Measurements from ENCODE around the gene ABHD17A. TPM values are rescaled to one million over a fixed set of nuclear protein-coding genes. Genes with fewer than 3 reads are reported as not detected.

ABHD17A gene
- total RNA-seq, 1 experiment from 2014 or later, result 39.5 TPM

DNA sequence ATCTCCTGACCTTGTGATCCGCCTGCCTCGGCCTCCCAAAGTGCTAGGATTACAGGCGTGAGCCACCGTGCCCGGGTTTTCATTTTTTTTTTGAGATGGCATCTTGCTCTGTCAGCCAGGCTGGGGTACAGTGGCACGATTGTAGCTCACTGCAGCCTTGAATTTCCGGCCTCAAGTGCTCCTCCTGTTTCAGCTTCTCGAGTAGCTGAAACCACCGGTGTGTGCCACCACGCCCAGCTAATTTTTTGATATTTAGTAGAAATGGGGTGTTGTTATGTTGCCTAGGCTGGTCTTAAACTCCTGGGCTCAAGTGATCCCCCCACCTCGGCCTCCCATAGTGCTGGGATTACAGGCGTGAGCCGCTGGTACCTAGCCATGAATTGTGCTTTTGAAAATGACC is 25.8 kb upstream of the ABHD17A start:
- BruUV-seq (replicated peaks), result no TSS peak
- Mint-ChIP-seq H3K27me3 (ENCODE audit: insufficient read depth, unreplicated experiment) (no peaks in the 10 kb centered on the region), H3K9me3 (ENCODE audit: unreplicated experiment) (no peaks in the 10 kb centered on the region), H3K4me3 (ENCODE audit: unreplicated experiment) (no peak overlapping the region), H3K36me3 (ENCODE audit: insufficient read depth, unreplicated experiment) (peaks cover 12% of the 10 kb centered on the region), H3K4me1 (ENCODE audit: insufficient read depth, unreplicated experiment) (peaks cover 6% of the 10 kb centered on the region), H3K27ac (ENCODE audit: low read depth, unreplicated experiment) (no peak overlapping the region)
- no peak for DNase-seq (ENCODE audit: unreplicated experiment)
- TF ChIP-seq, protein P1, sequence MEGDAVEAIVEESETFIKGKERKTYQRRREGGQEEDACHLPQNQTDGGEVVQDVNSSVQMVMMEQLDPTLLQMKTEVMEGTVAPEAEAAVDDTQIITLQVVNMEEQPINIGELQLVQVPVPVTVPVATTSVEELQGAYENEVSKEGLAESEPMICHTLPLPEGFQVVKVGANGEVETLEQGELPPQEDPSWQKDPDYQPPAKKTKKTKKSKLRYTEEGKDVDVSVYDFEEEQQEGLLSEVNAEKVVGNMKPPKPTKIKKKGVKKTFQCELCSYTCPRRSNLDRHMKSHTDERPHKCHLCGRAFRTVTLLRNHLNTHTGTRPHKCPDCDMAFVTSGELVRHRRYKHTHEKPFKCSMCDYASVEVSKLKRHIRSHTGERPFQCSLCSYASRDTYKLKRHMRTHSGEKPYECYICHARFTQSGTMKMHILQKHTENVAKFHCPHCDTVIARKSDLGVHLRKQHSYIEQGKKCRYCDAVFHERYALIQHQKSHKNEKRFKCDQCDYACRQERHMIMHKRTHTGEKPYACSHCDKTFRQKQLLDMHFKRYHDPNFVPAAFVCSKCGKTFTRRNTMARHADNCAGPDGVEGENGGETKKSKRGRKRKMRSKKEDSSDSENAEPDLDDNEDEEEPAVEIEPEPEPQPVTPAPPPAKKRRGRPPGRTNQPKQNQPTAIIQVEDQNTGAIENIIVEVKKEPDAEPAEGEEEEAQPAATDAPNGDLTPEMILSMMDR (IDR thresholded peaks at IDR 0.05; ENCODE audit: unreplicated experiment), result no peak
- intact Hi-C loops (cut with micrococcal nuclease), result no loop called here
- POLR2A ChIA-PET, result interaction anchor here (0.6 kb wide), 1 partner anchor 1039 kb away, joined by 3 read pairs; no protein-coding TSS in a partner anchor
- CTCF ChIA-PET, result interaction anchor here (0.6 to 1.0 kb wide), 2 partner anchors 19 to 311 kb away, joined by 3 read pairs; no protein-coding TSS in a partner anchor

DNA sequence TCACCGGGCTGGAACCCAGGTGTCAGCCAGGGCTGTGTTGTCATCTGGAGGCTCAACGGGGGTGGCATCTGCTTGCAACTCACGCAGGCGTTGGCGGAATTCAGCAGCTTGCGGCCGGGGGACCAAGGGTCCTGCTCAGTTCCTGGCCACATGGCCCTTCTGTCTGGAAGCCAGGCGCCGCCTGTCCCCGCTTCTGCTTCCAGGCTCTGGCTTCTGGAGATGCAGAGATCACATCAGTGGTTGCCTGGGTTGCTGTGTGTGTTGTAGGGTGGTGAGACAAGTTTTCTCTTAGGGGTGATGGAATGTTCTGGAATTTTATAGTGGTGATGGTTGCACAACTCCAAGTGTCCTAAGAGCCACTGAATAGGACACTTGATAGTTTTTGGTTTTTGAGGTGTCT is 24.9 kb upstream of the ABHD17A start:
- Mint-ChIP-seq H3K9me3 (ENCODE audit: unreplicated experiment) (no peaks in the 10 kb centered on the region), H3K27me3 (ENCODE audit: insufficient read depth, unreplicated experiment) (no peaks in the 10 kb centered on the region), H3K4me3 (ENCODE audit: unreplicated experiment) (no peak overlapping the region), H3K27ac (ENCODE audit: low read depth, unreplicated experiment) (no peak overlapping the region), H3K36me3 (ENCODE audit: insufficient read depth, unreplicated experiment) (peaks cover 6% of the 10 kb centered on the region), H3K4me1 (ENCODE audit: insufficient read depth, unreplicated experiment) (peaks cover 6% of the 10 kb centered on the region)
- no TSS peak for BruUV-seq (replicated peaks)
- ChIA-PET POLR2A (interaction anchor here (0.5 kb wide), 1 partner anchor 25 kb away, joined by 3 read pairs; no protein-coding TSS in a partner anchor), CTCF (interaction anchor here (0.6 kb wide), 1 partner anchor 1451 kb away, joined by 3 read pairs; no protein-coding TSS in a partner anchor)
- TF ChIP-seq, protein P1 (IDR thresholded peaks at IDR 0.05; ENCODE audit: unreplicated experiment), result no peak
- DNase-seq (ENCODE audit: unreplicated experiment), result no peak
- intact Hi-C loops (cut with micrococcal nuclease), result no loop called here

DNA sequence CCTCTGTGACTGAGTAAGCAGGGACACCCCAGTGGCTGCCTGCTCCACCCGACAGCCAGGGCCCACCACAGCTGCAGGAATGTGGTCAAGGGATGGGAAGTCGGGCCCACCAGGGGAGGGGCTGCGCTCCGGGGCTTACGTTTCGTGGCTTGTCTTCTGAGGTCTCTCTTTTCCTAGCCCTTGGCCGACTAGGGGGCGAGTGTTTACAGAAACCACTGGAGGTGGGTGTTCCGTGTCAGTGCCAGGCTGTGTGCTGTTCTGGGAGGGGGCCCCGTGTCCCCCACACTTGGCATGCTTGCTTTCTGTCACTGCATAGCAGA is 24.4 kb upstream of the ABHD17A start:
- Mint-ChIP-seq H3K9me3 (ENCODE audit: unreplicated experiment) (no peaks in the 10 kb centered on the region), H3K4me1 (ENCODE audit: insufficient read depth, unreplicated experiment) (peaks cover 6% of the 10 kb centered on the region), H3K36me3 (ENCODE audit: insufficient read depth, unreplicated experiment) (peaks cover 7% of the 10 kb centered on the region), H3K27me3 (ENCODE audit: insufficient read depth, unreplicated experiment) (no peaks in the 10 kb centered on the region), H3K4me3 (ENCODE audit: unreplicated experiment) (peak overlapping the region; percentile 40), H3K27ac (ENCODE audit: low read depth, unreplicated experiment) (no peak overlapping the region)
- no TSS peak for BruUV-seq (replicated peaks)
- POLR2A ChIA-PET, result interaction anchor here (0.6 kb wide), 1 partner anchor 236 kb away, joined by 4 read pairs; no protein-coding TSS in a partner anchor
- CTCF ChIA-PET, result interaction anchor here (0.6 kb wide), 1 partner anchor 1452 kb away, joined by 3 read pairs; no protein-coding TSS in a partner anchor
- DNase-seq (ENCODE audit: unreplicated experiment), result no peak
- intact Hi-C loops (cut with micrococcal nuclease), result loop anchor here (5.0 kb wide), 1 partner anchor 37 kb away; no protein-coding TSS in a partner anchor
- TF ChIP-seq, protein P1 (IDR thresholded peaks at IDR 0.05; ENCODE audit: unreplicated experiment), result no peak

DNA sequence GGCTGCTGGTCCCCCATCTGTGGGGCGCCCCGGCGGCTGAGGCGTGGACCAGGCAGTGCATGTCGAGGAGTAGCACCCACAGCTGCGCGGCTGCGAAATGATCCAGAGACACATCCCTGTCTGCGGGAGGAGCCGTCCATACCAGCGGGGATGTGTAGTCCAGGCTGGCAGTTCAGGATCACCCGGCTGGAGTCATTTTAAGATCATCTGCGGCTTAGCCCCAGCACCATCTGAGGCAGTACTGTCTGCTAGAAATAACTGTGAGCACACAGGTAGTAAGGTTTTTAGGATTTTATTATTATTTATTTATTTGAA is 23.0 kb upstream of the ABHD17A start:
- no peak for DNase-seq (ENCODE audit: unreplicated experiment)
- H3K4me3 Mint-ChIP-seq (ENCODE audit: unreplicated experiment), result peak overlapping the region; percentile 66
- POLR2A ChIA-PET, result interaction anchor here (0.7 to 0.9 kb wide), 3 partner anchors 24 to 173 kb away, joined by 3 to 4 read pairs (median 3); partner anchors contain the start of gene ABHD17A
- TF ChIP-seq, protein P1 (IDR thresholded peaks at IDR 0.05; ENCODE audit: unreplicated experiment), result no peak
- no TSS peak for BruUV-seq (replicated peaks)
- no peaks in the 10 kb centered on the region for H3K9me3 Mint-ChIP-seq (ENCODE audit: unreplicated experiment)
- no peaks in the 10 kb centered on the region for H3K27me3 Mint-ChIP-seq (ENCODE audit: insufficient read depth, unreplicated experiment)
- H3K27ac Mint-ChIP-seq (ENCODE audit: low read depth, unreplicated experiment), result peak overlapping the region; percentile 85
- intact Hi-C loops (cut with micrococcal nuclease), result loop anchor here (5.0 kb wide), 1 partner anchor 36 kb away; no protein-coding TSS in a partner anchor
- peaks cover 5% of the 10 kb centered on the region for H3K36me3 Mint-ChIP-seq (ENCODE audit: insufficient read depth, unreplicated experiment)
- CTCF ChIA-PET, result interaction anchor here (0.6 to 1.2 kb wide), 3 partner anchors 20 to 161 kb away, joined by 3 to 5 read pairs (median 3); no protein-coding TSS in a partner anchor
- H3K4me1 Mint-ChIP-seq (ENCODE audit: insufficient read depth, unreplicated experiment), result peaks cover 6% of the 10 kb centered on the region
